Activated naive CD4-positive, alpha-beta T cell (primary cell): ENCODE results near the gene HIBCH.

Experiments used
- DNase-seq, 4 experiments: peaks; one replicate each; lab custom pipeline; 2025; lab: John Stamatoyannopoulos, UW

HIBCH gene

GRCh38 chr2:190156530-190157212 lies 163.0 kb downstream of the HIBCH start:
- no peak for DNase-seq
